Thyroid gland (tissue), 4 donors: ENCODE results near the gene EGF. TPM values are rescaled to one million over a fixed set of nuclear protein-coding genes. Genes with fewer than 3 reads are reported as not detected.
A peak's percentile ranks its signal among the peaks of the same experiment; 100 is the strongest.

ENCODE experiments used
- DNase-seq, 2 donors: peaks; one replicate each; pipeline ENCODE4 v3.0.0-alpha.2; 2019
- H3K27ac ChIP-seq, 3 donors: fragments of 200-600 bp; sonication (generic); 1 replicate in 2 of 3; 2 replicates in 1 of 3; pipeline ENCODE4 v1.5.1; 2016 to 2019; ENCODE audit warnings: mild to moderate bottlenecking in 1 of 3, moderate library complexity in 1 of 3
- H3K27me3 ChIP-seq: fragments of 200-600 bp; sonication (generic); one replicate; pipeline ENCODE4 v1.5.1; 2019
- H3K36me3 ChIP-seq, 2 donors: fragments of 200-600 bp; sonication (generic); one replicate each; pipeline ENCODE4 v1.5.1; 2016 to 2019
- H3K4me1 ChIP-seq, 2 donors: fragments of 200-600 bp; sonication (generic); one replicate each; pipeline ENCODE4 v1.5.1; 2017 to 2019
- H3K4me3 ChIP-seq, 3 donors: fragments of 200-600 bp; sonication (generic); replicated peaks in 1 of 3; 1 replicate in 2 of 3; 2 replicates in 1 of 3; pipeline ENCODE4 v1.5.1; 2016; ENCODE audit warnings: mild to moderate bottlenecking in 1 of 3
- H3K9me3 ChIP-seq: fragments of 200-600 bp; sonication (generic); one replicate; pipeline ENCODE4 v1.5.1; 2017
- CTCF ChIP-seq, 6 experiments: fragments of 200-600 bp in 3 of 6; fragments of 450-650 bp in 3 of 6; sonication (generic) in 3 of 6; IDR thresholded peaks; one replicate each; pipeline ENCODE4 v1.5.1; 2016 to 2019; ENCODE audit warnings: antibody characterized with exemption in 6 of 6, mild to moderate bottlenecking in 2 of 6, inconsistent platforms in 1 of 6, moderate library complexity in 1 of 6
- POLR2A ChIP-seq, 2 donors: fragments of 450-650 bp; IDR thresholded peaks; one replicate each; pipeline ENCODE4 v1.6.1; 2017; ENCODE audit warnings: antibody characterized with exemption in 2 of 2, mild to moderate bottlenecking in 2 of 2, moderate library complexity in 1 of 2
- WGBS, 2 donors: methylation state at CpG; one replicate each; pipeline ENCODE4 v1.1.5; 2017; 5-methylcytosine and 5-hydroxymethylcytosine counted together
- intact Hi-C: fragments of 100-400 bp; cut with DNase I; formaldehyde crosslinking; loops from one replicate; pipeline ENCODE4 v1.15.1; 2023
- total RNA-seq, 4 donors: library from RNA; depleted of rRNA; stranded (reverse); fragments of >200 nt; gene quantifications; one replicate each; pipeline ENCODE4 v1.2.3, GENCODE V29; 2016

Gene EGF
- total RNA-seq, 4 donors from 2014 or later: 3.1 to 9.4 (median 7.9) TPM

GRCh38 chr4:110019153-110019552, 106.5 kb downstream of the EGF start:
- intact Hi-C loops: no loop called here
- Histone ChIP-seq H3K9me3 (no peaks in the 10 kb centered on the region), H3K27me3 (no peaks in the 10 kb centered on the region), H3K27ac (no peak overlapping the region), H3K4me3 (no peak overlapping the region), H3K36me3 (no peaks in the 10 kb centered on the region), H3K4me1 (peaks cover 0 to 16% of the 10 kb centered on the region in 2 donors)
- WGBS, 2 donors: 93 to 95% methylated on average over 3 of the region's 3 CpGs
- no peak for DNase-seq
- TF ChIP-seq POLR2A (IDR thresholded peaks at IDR 0.05) (no peak), CTCF (IDR thresholded peaks at IDR 0.05) (no peak)

- 27 to 36% methylated on average over 5 of the region's 5 CpGs for WGBS, 2 donors
- Histone ChIP-seq H3K4me3 (no peak overlapping the region), H3K27me3 (no peaks in the 10 kb centered on the region), H3K36me3 (no peaks in the 10 kb centered on the region), H3K4me1 (peaks cover 0 to 16% of the 10 kb centered on the region in 2 donors), H3K9me3 (no peaks in the 10 kb centered on the region), H3K27ac (peak overlapping the region in 1 of 3 donors; percentile 10)
- peak in 1 of 2 donors; percentile 25 for DNase-seq
- intact Hi-C loops: no loop called here
- TF ChIP-seq CTCF (IDR thresholded peaks at IDR 0.05): no peak
- no peak for TF ChIP-seq POLR2A (IDR thresholded peaks at IDR 0.05)
Observed at GRCh38 chr4:110020139-110020538, 107.5 kb downstream of the EGF start.

- Histone ChIP-seq H3K36me3 (no peaks in the 10 kb centered on the region), H3K4me3 (no peak overlapping the region), H3K4me1 (peaks cover 0 to 20% of the 10 kb centered on the region in 2 donors), H3K27me3 (no peaks in the 10 kb centered on the region), H3K27ac (peak overlapping the region in 1 of 3 donors; percentile 28), H3K9me3 (no peaks in the 10 kb centered on the region)
- WGBS, 2 donors: 71 to 75% methylated on average over 4 of the region's 4 CpGs
- no peak for TF ChIP-seq CTCF (IDR thresholded peaks at IDR 0.05)
- no peak for TF ChIP-seq POLR2A (IDR thresholded peaks at IDR 0.05)
- intact Hi-C loops: no loop called here
- DNase-seq: no peak
Observed at GRCh38 chr4:110020646-110021443, 108.2 kb downstream of the EGF start.

GRCh38 chr4:110022457-110022856, 109.8 kb downstream of the EGF start:
- TF ChIP-seq POLR2A (IDR thresholded peaks at IDR 0.05) (no peak), CTCF (IDR thresholded peaks at IDR 0.05) (no peak)
- DNase-seq: no peak
- Histone ChIP-seq H3K36me3 (no peaks in the 10 kb centered on the region), H3K4me3 (no peak overlapping the region), H3K27ac (no peak overlapping the region), H3K9me3 (no peaks in the 10 kb centered on the region), H3K27me3 (no peaks in the 10 kb centered on the region), H3K4me1 (peaks cover 0 to 20% of the 10 kb centered on the region in 2 donors)
- WGBS, 2 donors: 94 to 96% methylated on average over 4 of the region's 4 CpGs
- intact Hi-C loops: no loop called here

GRCh38 chr4:110025056-110025455, 112.4 kb downstream of the EGF start:
- Histone ChIP-seq H3K4me3 (no peak overlapping the region), H3K27ac (no peak overlapping the region), H3K27me3 (no peaks in the 10 kb centered on the region), H3K36me3 (no peaks in the 10 kb centered on the region), H3K9me3 (no peaks in the 10 kb centered on the region), H3K4me1 (peaks cover 0 to 15% of the 10 kb centered on the region in 2 donors)
- DNase-seq: no peak
- intact Hi-C loops: no loop called here
- 84 to 96% methylated on average over 1 of the region's 1 CpG for WGBS, 2 donors
- TF ChIP-seq CTCF (IDR thresholded peaks at IDR 0.05) (no peak), POLR2A (IDR thresholded peaks at IDR 0.05) (no peak)
